HG03045 (cell line): ENCODE results near the gene AJUBA.
"Not testable (repeated sequence)": the region's sequence is repeated elsewhere in the genome, so short reads cannot be mapped to it uniquely, and the experiment has no call there.

Experiments used
- ATAC-seq: cut with Tn5 transposase; IDR thresholded peaks from one replicate; pipeline ENCODE4 v1.9.1; 2021; ENCODE audit warnings: mild to moderate bottlenecking, moderate library complexity; ENCODE audit not compliant: unreplicated experiment

The AJUBA gene

DNA sequence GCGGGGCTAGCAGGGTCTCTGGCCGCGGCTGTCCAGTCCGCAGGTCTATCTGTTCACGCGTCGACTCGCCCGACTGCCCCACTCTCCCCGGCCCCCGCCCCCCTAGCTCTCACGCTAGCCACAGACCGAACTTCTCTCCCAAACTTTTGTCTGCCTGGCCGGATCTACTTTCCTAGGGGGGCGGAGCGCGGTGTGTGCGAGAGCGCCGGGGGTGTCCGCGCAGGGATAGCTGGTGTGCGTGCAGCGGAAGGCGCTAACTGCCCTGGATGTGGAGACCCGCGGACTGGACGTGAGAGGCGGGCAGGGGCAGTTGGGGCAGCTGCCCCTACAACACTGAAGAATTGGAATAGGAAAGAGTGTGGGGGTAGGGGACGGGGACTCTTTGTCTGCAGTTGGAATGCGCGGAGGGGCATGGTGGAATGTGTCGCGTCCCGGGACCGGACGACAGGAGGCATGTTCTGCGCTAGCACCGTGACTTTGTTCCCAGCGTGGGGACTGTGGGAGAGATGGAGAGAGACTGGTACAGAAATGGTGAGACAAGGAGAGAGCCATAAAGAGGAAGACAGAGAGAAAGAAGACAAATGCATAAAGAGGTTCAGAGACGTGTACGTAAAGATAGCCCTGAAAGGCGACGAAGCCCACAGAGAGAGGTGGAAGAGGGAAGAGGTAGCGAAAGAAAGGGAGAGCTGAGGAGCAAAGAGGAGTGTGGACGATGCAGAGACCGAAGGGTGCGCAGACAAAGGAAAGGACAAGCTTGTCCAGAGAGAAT, at the start of gene AJUBA:
Gene AJUBA, minus strand, starts transcription at position 75 of the 769 bp plus-strand sequence. CDS start 285 bp downstream, outside the sequence.
- no peak for ATAC-seq

DNA sequence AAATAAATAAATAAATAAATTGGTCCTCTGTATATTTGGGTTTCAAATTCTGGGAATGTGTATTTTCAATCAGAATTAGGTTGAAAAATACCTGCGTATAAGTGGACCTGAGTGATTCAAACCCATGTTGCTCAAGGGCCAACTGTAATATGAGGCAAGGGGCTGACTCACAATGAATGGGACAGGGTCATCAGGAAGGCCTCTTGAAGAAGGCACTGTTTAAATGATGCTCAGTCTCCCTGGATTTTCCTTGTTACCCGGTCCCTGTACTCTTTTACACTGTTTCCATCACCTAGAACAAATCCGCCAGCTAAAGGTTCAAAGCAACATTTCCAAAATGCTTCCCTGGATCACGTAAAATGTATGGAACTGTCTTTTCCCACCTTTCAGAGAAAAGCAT, 48.6 kb upstream of the AJUBA start:
- no peak for ATAC-seq

DNA sequence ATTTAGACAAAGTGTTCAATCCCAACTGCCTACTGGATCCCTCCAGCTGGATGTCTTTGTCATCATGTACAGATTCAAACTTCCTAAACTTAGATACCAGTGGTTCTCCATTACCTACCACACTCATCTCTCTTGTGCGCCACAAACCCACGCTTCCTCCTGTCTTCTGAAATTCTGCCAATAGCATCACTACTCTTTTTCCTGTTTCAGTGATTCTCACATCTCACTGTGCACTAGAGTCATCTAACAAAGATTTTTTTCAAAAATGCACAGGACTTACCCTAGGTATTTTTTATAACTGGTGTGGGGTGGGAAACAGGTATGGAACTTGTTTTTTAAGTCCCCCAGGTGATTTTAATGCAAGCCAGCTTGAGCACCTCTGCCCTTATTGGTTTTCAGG, 46.4 kb upstream of the AJUBA start:
- no peak for ATAC-seq

DNA sequence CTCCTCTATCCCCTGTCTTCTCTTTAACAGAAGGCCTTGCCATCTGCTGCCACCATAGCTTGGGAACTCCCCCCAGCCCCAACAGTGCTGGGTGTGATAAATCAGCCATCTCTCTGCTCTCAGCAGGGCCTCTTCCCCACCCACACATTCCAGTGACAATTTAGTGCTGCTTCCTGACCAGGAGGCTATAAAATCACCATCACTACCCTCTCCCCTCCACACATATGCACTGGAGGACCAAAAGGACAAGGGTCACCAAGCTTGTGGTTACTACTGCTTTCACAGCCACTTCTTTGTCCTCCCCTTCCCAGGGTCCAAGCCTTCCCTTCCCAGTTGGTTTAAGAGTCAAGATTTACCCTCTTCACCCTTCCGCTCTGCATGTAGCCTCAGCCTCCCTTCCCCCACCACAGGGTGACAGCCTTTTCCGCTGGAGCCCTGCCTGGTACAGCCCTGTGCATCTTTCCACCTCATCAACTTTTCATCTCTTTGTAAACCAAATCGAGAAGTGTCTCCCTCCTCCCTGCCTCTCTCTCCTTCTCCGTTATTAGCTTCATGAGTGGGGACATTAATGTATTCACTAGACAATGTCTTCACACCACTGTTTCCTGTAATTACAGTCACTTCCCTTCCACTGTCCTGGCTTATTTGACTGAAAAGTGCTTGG, 42.9 kb upstream of the AJUBA start:
- ATAC-seq, result no peak

DNA sequence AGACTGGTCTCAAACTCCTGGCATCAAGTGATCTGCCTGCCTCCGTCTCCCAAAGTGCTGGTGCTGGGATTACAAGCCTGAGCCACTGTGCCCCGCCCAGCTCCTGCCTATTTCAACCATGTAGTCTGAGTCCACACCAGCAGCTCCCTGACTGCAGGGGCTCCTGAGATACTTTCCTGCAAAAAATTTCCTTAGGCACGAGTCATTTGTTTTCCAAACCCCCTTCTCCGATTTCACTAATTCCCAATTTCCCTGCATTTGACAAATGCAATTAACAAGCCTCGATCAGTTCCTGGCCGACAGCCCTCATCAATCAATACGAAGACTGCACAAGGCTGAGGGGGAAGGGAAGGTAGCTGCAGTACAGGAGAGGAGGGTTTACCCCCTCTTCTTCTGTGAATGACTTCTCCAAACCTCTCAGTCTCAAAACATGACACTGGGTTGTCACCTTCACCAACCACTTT, 42.3 kb upstream of the AJUBA start:
- ATAC-seq, result no peak

DNA sequence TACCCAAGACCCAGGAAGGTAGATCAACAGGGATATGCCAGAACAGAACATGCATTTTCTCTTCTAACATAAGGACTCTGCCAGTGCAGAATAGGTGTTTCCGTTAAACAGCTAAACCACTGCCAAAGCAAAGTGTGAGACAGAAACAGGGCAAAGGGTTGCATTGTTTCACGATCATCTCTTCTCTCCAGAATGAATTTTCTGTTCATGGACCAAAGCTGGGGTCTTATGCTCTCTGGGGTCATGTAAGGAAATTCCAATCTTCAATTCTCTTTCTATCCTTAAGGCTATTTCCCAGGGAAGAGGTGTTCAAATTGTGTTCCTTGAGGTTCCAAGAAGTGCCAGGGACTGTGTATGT, 41.4 kb upstream of the AJUBA start:
- ATAC-seq, result no peak

DNA sequence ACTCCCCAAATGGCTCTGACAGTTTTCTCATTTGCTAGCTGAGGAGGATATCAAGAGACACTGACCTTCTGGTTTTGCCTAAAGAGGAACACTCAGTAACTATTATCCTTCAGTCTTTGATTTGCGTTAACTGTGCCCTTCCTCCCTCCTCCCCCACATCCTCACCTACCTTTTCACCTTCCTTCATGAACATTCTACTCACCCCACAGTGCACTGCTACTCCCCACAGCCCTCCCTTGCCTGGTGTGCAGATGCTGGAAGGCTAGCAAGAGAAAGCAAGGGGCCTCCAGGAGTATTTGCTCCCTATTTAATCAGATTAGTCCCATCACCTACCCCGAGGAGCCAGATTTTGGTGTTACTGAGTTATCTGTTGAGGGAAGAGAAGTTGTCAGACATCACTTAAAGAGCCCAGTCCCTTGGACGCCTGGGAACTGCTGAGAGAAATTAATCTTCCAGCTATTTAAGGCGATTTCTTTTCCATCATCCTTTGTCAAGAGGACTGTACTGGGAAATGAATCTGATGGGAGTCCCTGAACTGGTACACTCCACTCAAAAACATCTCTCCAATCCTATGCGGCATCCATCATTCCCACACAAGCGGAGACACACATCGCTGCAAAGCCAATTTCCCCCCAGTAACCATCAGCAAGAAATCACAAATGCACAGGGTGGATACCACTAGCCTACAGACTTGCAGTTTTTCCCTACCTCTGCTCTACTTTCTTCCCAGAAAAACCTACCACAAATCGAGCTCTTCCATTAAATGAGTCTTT, 40.9 kb upstream of the AJUBA start:
- no peak for ATAC-seq

DNA sequence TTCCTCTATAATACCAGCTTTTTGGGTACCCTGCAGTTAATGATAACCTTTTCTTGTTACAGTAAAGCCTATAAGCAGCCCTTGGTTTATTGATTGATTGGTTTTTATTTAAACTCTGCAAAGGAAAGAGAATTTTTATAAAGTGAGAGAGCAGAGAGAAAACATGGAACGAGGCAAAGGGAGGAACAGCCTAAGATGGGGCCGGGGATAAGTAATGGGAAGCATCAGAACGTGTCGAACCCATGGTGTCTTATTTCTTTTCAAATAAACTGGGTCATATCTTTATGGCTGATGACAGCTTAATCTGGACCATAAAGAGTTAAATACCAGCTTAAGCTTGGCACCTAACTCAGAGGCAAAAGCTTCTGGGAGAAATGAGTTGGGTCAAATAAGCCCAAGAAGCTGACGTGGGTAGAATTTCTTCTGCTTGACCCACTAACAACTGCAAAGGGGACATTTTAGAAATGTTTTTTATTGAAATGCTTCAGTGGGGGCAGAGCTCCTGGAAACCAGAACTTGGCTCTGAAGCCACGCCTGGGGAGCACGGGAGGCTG, 39.6 kb upstream of the AJUBA start:
- no peak for ATAC-seq

DNA sequence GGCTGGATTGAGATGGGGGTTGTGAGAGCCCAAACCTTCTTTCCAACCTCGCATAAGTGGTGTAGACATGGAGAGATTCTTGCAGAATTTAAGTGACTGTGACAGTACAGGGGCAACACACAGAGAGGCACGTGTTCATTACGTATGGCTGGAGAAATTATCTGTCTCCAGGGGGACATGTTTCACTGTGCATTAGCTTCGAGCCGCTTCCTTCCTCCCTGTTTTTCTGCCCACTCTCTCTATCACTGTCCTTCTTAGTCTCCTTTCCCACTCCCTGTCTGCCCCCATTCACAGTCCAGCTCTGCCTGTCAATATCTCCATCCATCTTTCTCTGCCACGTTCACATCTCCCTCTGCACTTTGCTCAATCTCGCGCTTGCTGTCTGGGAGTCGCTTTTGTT, 39.1 kb upstream of the AJUBA start:
- no peak for ATAC-seq

DNA sequence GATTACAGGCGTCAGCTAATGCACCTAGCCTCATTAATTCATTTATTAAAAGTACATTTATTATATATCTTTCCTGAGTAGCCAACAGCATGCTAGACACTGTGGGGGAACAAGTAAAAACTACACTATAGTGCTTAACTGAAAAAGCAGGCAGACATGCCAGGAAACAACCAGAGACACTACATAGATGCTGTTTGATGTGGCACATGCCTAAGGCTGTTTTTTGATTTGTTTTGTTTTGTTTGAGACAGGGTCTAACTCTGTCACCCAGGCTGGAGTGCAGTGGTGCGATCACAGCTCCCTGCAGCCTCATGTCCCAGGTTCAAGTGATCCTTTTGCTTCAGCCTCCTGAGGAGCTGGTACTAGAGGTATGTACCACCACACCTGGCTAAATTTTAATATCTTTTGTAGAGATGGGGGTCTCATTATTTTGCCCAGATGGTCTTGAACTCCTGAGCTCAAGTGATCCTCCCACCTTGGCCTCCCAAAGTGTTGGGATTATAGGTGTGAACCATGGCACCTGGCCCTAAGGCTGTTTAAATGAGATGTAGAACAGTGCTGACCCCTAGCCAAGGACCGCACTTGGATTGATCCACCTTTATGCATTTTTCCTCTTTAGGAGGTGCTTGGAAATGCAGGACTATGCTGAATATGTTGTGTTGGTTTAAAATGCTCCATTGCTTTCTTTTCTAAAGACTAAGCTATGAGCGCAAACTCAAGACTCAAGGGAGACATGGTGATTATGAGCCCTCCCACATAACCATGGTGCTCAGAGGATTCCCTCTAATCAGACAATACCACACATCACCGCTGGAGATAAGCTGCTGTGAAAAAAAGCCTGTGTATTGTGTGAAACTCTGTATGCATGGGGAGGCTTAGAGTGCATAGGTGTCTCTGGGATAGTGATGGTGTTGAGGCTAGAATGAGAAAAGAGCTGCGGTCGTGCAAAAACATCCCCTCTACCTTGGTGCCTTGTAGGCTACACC, 38.1 kb upstream of the AJUBA start:
- no peak for ATAC-seq

DNA sequence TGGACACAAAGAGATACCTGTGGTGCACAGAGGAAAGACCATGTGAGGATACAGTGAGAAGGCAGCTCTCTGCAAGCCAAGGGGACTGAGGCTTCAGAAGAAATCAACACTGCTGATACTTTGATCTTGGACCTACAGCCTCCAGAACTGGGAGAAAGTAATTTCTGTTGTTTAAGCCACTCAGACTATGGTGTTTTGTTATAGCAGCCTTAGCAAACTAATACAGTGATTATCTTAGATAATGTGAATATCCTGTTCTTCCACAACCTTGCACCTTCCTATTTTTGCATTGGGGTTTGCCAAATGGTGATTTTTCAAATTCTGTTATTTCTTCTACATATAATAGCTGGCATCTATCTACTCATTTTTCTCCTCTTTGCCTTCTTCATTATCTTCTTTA, 35.8 kb upstream of the AJUBA start:
- no peak for ATAC-seq

DNA sequence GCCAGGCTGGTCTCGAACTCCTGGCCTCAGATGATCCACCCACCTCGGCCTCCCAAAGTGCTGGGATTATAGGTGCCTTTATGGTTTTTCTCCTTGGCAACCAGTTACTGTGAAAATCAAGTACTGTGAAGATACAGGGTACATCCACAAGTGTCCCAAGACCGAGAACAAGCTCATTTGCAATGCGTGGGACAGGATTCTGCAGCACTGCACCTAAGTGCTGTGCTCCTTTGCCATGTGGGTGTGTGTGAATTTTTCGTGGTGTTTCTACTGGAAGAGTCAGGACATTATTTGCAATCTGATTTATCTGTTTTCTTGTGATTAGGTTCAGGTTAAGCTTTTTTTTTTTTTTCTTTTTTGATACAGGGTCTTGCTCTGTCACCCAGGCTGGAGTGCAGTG, 34.7 kb upstream of the AJUBA start:
- no peak for ATAC-seq

DNA sequence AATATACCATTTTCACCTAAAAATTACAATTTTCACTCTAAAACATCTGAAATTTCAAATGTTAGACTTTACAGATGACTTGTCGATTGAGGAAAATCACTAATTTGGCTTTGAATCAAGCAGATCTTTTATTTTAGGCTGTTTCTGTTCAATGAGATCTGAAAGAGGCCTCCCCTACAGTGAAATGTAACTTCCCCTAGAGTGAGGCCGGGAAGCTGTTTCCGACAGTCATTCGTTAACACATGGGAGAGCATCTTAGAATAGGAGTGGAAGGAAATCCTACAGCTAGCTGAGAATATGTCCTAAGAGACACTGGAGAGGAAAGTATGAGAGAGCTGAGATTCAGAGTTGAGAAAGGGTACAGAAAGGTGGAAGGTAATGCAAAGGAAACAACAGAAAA, 33.3 kb upstream of the AJUBA start:
- ATAC-seq, result no peak

DNA sequence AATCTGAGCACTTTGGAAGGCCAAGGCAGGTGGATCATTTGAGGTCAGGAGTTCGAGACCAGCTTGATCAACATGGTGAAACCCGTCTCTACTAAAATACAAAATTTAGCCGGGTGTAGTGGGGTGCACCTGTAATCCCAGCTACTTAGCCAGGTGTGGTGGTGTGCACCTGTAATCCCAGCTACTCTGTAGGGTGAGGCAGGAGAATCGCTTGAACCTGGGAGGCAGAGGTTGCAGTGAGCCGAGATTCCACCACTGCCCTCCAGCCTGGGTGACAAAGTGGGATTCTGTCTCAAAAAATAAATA, 31.4 kb upstream of the AJUBA start:
- ATAC-seq, result not testable (repeated sequence)

DNA sequence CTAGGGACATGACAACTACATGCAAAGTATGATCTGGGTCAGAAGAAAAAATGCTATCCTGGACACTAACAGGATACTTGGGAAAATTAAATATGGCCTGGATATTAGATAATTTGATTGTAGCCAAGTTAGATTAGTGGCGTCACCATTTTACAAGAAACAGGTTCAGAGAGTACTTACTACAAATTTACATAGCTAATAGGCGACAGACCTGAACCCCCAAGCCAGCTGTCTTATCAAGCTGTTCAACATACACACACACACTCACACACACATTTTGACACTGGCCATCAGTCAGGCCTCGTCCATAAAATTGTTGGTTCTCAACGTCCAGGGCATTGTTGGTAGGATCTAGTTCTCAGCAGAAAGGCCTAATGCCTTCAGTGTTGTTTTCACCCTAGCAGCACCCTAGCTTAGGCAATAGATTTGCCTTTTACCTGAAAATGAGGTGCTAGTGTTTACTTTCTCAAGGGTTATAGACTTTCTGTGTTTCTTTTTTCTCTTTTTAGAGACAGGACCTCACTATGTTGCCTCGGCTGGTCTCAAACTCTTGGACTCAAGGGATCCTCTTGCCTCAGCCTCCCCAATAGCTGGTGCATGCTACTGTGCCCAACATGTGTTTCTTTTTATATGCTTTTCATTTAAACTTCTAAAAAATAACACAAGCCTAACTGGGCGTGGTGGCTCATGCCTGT, 30.9 kb upstream of the AJUBA start:
- ATAC-seq, result no peak

DNA sequence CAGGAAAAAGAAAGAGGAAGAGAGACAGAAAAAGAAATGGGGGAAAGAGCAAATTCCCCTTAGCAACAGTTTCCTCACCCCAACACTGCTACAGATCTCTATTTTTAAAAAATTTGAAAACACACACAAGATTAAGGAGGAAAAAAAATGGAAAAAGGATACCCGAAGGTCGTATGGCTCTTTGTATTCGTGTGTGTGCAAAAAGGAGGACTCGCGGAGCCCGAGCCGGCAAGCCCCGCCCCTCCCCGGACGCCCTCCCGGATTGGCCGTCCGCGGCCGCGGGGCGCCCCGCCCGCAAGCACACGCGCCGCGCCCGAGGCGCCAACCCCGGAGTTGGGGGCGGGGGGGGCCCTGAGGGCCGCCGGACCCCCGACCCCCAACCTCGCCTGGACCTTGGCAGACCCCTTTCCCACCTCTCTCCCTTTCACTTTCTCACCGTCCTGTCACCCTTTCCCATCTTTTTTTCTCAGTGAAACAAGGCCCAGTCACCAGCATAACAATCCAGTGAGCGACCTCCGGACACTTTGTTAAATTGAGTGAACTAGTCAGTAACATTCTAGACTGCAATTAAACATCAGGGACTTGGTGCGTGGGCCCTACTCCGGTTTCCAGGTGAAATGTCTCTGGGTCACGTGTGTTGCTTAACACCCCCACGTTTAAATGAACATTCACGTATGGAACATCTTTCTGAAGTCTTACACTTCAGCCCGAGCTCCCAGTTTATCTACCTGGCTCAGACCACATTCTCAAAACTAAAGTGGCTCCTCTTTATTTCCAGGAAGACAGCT, 27.8 kb upstream of the AJUBA start, which contains the start of gene C14orf93:
Gene C14orf93, minus strand, starts transcription at position 205 of the 788 bp plus-strand sequence. CDS start 11,120 bp downstream, outside the sequence.
- ATAC-seq, result peak; percentile 39

DNA sequence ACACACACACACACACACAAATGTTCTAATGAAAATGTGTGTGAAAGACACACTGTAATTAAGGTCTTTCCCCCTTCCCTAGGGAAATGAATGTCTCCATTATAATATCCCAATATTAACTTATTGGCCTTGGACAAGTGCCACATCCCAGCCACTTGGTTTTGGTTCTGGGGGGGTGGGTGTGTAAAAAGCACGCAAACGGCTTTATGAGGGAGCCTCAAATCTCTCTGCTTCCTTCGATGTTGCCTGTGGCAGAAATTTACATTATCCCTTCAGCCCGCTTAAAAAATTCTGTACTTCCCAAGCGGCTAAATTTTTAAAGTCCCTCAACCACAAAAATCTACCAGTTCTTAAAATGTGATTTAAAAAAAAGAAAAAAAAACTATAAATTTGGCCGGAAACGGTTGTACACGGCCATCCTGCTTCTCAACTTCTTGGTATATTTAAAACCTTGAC, 27.2 kb upstream of the AJUBA start:
- no peak for ATAC-seq

DNA sequence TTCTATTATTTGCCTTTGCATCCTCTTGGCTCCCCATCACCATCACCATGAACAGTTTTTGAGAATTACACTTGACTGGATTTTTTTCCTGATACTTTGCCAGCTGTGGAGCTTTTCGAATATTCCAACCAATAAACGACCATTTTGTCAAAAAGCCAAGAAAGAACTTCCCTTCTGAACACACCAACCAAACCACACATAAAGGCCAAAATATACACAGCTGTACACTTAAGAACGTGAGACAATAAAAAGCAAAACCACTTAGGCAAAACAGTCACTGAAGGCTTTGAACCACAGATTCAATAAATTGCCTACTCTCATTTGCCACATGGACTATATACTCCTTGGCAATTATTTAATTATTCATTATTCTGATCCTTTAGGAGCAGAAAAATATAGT, 26.5 kb upstream of the AJUBA start:
- ATAC-seq, result no peak
